ENCODE results near the gene ARL13B. TPM values are rescaled to one million over a fixed set of nuclear protein-coding genes. Genes with fewer than 3 reads are reported as not detected.
A peak's percentile ranks its signal among the peaks of the same experiment; 100 is the strongest.
"Not testable (repeated sequence)": the region's sequence is repeated elsewhere in the genome, so short reads cannot be mapped to it uniquely, and the experiment has no call there.

The ARL13B gene
- total RNA-seq, 1 experiment from 2014 or later = 20.9 TPM

GRCh38 chr3:94062513-94063404 lies 82.8 kb downstream of the ARL13B start, which contains the start of the genes DHFR2 and NSUN3:
DHFR2 (minus strand) TSS chr3:94062916; CDS start chr3:94061511, 1,405 bp downstream.
NSUN3 (plus strand) TSS chr3:94063061; CDS start chr3:94063127, 66 bp downstream.
- DNase-seq (ENCODE audit: low read depth) = peak; percentile 99

GRCh38 chr3:94063496-94064119 lies 83.7 kb downstream of the ARL13B start:
- DNase-seq (ENCODE audit: low read depth) = peak; percentile 27

GRCh38 chr3:94064243-94064860 lies 84.4 kb downstream of the ARL13B start:
- no peak for DNase-seq (ENCODE audit: low read depth)

- no peak for DNase-seq (ENCODE audit: low read depth)
Observed at GRCh38 chr3:94065122-94065521, 85.2 kb downstream of the ARL13B start.

- DNase-seq (ENCODE audit: low read depth) = peak; percentile 48
Observed at GRCh38 chr3:94065819-94066480, 86.0 kb downstream of the ARL13B start.

GRCh38 chr3:94066506-94067500 lies 86.8 kb downstream of the ARL13B start:
- DNase-seq (ENCODE audit: low read depth) = no peak

GRCh38 chr3:94069194-94069813 lies 89.3 kb downstream of the ARL13B start:
- peak; percentile 29 for DNase-seq (ENCODE audit: low read depth)

GRCh38 chr3:94070341-94070911 lies 90.5 kb downstream of the ARL13B start:
- DNase-seq (ENCODE audit: low read depth) = no peak

- no peak for DNase-seq (ENCODE audit: low read depth)
Observed at GRCh38 chr3:94071713-94072284, 91.8 kb downstream of the ARL13B start.

GRCh38 chr3:94076055-94076454 lies 96.1 kb downstream of the ARL13B start:
- peak; percentile 49 for DNase-seq (ENCODE audit: low read depth)

- DNase-seq (ENCODE audit: low read depth) = not testable (repeated sequence)
Observed at GRCh38 chr3:94080552-94080951, 100.6 kb downstream of the ARL13B start.

GRCh38 chr3:94081884-94082283 lies 101.9 kb downstream of the ARL13B start:
- DNase-seq (ENCODE audit: low read depth) = no peak

- DNase-seq (ENCODE audit: low read depth) = no peak
Observed at GRCh38 chr3:94082391-94082937, 102.5 kb downstream of the ARL13B start.

- DNase-seq (ENCODE audit: low read depth) = no peak
Observed at GRCh38 chr3:94083261-94083660, 103.3 kb downstream of the ARL13B start.

GRCh38 chr3:94089126-94089525 lies 109.2 kb downstream of the ARL13B start:
- DNase-seq (ENCODE audit: low read depth) = no peak

- DNase-seq (ENCODE audit: low read depth) = no peak
Observed at GRCh38 chr3:94092086-94092485, 112.1 kb downstream of the ARL13B start.

- no peak for DNase-seq (ENCODE audit: low read depth)
Observed at GRCh38 chr3:94093151-94093550, 113.2 kb downstream of the ARL13B start.

GRCh38 chr3:94095111-94095510 lies 115.2 kb downstream of the ARL13B start:
- DNase-seq (ENCODE audit: low read depth) = no peak

GRCh38 chr3:94098452-94098851 lies 118.5 kb downstream of the ARL13B start:
- no peak for DNase-seq (ENCODE audit: low read depth)
